ENCODE results near the gene ZNF750.

The ZNF750 gene

DNA sequence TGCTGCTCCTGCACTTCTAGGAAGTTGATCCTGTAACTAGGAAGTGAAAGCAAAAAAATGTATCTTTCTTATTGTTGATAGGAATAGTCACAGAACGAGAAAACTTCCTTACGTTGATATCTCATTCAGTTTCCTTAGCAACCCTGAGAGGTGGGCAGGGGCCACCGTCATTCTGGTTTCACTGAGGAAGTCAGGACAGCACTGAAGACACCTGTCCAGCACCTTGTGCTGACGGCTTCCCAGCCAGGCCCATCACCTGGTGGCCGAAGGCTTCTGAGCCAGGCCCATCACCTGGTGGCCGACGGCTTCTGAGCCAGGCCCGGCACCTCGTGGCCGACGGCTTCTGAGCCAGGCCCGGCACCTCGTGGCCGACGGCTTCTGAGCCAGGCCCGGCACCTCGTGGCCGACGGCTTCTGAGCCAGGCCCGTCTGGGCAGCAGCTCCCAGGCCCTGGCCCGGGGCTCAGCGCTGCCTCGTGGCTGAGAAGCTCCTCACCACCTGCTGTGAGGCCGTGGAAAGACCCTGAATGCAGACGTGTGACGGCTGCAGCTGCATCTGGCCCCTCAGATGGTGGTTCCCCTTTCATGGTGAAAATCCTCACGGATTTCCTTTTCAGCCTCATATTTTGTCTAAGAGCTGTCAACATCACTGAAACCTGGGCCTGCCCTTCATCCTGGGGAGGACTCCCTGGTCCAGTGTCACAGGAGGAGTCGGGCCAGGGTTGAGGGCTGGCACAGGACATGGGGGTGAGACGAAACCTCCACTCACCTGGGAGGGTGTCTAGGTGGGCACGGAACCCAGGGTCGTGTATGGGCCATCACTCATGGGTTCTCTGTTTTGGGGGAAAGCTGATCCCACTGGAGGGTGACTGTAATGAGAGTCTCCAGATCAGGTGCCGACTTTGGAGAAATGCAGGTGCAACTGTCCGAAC is 33.0 kb upstream of the ZNF750 start:
- no peak for DNase-seq

DNA sequence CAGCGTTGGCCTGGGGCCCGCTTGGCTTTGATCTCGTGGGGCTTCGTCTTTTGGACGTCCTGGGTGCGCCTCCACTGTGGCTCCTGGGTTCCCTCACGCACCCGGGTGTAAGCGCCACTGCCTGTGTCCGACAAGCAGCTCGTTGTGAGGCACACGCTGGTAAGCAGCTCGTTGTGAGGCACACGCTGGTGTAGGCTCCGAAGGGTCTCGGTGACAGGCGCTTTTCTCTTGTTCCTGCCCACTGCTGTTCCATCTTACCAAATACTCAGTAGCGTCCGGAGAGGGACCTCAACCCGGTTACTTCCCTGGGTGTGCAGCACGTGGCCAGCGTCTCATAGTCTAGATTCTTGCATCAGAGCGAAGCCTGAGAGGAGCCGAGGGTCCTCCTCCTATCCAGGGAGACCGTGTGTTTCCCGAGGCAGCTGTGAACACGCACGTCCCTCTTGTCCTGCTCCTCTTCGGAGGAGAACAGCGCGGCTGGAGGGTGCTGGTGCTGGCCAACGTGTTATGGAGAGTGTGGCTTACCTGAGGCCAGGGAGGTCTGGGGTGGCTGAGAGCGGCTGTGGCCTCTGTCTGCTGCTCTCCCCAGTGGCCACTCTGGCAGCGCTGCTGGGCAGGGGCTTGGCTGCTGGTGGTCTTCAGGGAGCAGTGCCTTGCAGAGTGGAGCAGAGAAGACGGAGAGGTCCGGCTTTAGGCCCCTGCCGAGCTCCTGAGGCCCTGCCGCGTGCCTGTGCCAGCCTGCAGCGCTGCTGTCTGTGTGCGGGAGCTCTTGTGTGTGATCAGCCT is 32.1 kb upstream of the ZNF750 start:
- no peak for DNase-seq

GRCh38 chr17:82871056-82871775 is 31.4 kb upstream of the ZNF750 start:
- peak; percentile 37 for DNase-seq

DNA sequence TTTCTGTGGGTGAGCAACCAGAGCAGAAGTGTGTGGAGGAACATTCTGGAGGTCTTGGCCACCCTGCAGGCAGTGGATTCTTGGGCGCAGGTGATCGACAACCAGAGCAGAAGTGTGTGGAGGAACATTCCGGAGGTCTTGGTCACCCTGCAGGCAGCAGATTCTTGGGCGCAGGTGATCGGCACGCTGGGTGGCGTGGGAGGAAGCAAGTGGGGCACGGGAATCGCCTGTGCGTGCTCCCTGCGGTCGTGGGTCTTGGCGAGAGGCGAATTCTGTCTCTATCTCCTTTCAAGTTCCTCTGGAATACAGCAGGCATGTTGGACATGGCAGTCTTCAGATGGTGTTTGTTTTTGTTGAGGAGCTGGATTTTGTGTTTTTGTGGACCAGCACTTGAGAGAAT is 30.7 kb upstream of the ZNF750 start:
- DNase-seq = no peak

GRCh38 chr17:82870091-82870491 is 30.3 kb upstream of the ZNF750 start:
- DNase-seq = no peak

DNA sequence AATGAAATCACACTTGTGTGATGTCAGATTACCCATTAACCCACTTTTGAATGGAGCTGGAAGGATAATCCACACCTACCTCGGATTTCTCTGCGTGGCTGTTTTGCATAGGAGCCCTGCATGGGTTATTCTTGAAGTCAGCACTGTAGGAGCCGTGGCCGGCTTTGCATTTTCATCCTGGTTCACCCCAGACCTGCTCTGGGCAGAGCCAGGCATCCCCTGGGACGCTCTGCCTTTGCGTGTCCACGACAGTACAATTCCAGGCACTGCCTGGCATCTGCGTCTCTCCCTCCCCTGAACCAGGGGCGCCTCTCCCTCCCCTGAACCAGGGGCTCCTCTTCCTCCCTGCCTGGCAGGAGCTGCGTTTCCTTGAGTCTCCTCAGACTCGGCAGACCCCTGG is 29.7 kb upstream of the ZNF750 start:
- no peak for DNase-seq

GRCh38 chr17:82868715-82869131 is 28.9 kb upstream of the ZNF750 start:
- DNase-seq = no peak

DNA sequence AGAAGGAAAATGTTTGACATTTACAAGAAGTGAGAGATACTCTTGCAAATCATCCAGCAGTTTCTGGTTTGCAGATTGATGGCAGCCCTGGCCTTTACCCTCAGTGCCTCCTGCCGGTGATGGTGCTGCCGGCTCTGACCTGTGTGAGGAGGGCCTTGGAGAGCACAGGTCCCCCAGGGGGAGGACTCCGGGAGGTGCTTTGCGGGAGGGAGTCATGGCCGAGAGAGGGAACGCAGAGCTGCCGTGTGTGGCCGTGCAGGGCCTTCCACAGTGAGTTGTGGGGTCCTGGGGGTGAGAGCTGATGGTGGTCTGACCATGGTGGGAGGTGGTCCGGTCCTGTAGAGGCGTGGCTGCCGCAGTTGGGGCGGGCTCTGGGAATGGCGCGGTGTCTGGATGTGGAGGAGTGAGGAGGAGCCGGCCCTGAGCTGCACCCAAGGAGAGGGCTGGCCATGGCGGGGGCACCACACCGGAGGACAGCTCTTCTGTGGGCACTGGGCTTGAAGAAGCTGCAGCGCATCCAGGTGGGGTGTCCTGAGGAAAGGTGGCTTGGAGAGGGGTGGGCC is 28.0 kb upstream of the ZNF750 start:
- DNase-seq = no peak

DNA sequence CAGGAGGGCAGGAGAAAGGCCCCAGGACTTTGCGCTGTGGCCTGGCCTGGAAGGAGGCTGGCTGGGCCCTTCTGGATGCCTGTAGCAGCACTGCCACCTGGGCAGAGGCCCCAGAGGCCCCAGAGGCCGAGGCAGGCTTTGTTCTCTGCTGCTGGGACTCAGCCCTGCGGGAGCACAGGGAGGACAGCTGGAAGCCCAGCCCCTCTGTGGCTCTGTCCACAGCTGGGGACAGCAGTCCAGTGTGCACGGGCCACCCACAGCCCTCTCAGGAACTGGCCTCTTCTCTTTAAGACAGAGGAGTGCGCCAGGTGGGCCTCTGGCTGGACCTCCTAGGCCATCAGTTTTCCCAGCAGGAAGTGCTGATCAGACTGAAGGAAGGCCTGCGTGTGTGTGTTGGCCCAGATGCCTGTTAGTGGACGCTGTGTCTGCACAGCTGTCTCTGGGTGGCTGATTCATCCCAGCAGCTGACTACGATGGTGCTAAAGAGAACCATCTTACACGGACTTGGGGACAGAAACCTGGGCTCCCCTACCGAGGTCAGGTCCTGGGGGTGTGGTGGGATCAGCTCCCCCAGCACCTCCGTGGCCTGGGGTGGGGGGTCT is 26.9 kb upstream of the ZNF750 start:
- DNase-seq = no peak

DNA sequence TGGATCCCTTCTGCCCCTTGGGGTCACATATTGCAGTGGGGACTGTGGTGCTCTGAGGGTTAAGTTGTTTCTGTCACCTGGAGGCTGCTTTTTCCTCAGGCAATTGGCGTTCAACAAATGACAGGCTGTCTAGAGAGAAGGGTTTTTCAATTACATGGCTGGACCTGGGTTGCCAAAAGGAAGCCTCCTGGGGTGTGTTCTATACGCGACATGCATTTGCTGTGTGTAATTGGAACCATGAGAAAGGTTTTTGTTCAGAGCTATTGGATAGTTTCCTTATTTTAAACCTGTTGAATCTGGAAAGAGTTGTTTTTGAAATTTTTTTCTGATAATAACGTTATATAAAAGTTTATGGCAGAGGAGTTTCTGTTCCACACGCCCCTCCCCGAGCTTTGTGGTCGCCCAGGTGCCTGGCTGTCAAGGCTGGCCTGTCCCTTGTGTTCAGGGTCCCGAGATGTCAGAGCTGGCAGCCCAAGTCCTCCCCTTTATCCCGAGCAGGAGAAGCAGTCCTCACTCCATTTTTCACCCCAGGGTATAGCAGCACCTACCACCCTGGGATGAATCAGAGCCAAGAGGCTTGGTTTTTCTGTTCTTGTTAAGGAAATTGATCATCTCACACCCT is 26.1 kb upstream of the ZNF750 start:
- no peak for DNase-seq

GRCh38 chr17:82865274-82865673 is 25.5 kb upstream of the ZNF750 start:
- DNase-seq = no peak

- no peak for DNase-seq
Observed at GRCh38 chr17:82864713-82865248, 25.0 kb upstream of the ZNF750 start.

DNA sequence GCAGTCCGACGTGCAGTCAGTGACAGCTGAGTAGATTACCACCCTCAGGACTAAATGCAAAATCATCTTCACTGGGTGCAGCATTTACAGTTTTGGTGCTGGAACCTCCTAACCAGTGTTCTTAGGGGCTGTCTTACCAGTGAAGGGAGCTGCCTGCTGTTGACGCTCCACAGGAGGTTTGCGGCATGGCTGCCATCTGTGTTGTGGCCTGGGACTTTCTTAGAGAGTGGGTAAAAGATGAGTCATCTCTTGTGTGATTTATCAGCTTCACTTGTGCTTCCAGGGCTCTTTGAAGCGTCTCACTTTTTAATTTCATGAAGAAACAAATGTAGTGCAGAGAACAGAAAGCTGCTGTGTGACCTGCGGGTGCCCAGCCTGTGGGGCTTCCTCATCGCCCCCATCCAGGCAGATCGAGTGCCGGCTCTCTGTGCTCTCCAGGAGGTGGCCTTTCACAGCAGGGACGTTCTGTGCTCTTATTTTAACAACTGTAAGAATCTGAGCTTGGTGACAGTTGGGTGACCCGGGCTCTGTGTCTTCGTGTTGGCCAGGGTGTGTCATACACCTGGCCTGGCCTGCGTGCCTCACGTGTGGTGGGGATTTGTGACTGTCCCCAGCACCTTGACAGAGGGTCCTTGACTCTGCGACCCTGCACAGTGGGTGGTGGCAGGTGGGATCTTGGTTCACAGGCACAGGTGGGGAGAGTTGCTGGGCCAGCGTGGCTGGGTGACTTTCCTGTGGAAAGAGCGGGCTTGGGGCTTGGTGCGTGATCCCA is 24.3 kb upstream of the ZNF750 start:
- peak; percentile 95 for DNase-seq

DNA sequence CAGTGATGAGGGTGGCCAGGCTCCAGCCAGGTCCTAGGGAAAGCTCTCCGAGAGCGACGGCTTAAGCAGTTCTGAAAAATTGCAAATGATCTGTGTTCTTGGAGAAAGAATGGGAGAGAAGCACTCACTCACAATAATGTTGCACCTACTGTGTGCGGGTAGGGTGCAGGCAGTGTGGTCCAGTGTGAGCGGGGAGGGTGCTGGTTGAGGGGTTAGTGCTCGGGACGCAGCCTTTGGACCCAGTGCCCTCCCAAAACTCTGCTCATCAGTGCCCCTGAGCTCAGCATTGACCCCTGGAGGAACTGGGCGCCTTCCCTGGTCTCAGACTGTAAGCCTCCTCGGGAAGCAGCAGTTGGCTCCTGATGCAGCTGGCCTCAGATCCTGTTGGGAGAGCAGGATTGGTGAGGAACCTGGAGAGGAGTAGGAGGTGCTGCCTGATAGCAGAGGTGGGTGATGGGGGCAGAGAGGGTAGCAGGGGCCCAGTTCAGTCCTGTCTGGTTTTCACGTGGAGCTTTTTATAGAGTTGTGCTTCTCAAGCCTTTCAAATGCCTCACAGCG is 23.6 kb upstream of the ZNF750 start:
- no peak for DNase-seq

GRCh38 chr17:82862737-82863382 is 23.0 kb upstream of the ZNF750 start:
- no peak for DNase-seq

DNA sequence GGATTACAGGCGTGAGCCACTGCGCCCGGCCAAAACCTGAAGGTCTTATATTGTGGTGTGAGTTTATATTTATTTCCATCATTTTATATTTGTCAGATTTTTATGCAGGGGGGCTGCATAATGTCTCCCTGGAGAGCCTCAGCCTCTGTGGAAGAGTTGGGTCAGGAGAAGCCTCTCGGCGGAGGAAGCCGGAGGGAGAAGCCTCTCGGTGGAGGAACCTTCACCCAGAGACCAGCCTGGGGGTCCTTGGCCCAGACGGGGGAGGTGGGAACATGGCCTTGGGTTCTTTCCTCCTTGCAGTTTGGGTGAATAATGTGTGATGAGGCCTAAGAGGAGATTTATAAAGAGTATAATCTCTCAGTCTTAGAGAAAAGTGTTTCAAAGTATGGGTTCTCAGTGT is 22.4 kb upstream of the ZNF750 start:
- no peak for DNase-seq

- no peak for DNase-seq
Observed at GRCh38 chr17:82861393-82861775, 21.6 kb upstream of the ZNF750 start.

DNA sequence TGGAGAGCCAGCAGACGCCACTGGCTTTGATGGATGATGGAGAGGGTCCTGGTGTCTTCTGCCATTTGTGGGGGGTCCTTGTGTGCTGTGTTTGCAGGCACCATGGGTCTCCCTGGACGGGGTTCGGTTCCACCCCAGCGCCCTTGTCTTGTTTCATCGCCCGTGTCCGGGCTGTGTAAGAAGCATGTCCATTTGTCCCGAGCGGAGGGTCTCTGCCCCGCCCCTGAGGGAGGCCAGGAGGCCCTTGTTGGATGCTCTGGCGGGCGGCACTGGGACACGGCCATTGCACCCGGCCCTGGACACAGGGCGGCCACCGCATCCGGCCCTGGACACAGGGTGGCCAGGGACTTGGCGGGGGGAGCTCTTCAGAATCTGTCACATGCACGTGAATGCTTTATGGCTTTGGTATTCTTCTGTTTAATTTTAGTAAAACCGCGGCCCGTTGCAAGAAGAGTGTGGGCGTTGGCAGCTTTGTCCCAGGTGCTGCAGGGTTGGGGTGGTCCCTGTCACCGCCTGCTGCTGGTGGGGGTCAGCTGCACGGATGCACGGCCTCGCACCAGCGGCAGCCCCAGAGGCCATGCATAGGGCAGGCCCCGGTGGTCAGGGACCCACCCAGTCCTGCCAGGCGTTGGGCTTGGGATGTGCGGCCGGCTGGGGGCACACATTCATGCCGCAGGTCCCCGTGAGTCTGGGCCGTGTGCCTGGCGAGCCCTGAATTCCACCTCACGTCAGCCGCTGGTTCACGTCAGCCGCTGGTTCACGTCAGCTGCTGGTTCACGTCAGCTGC is 21.0 kb upstream of the ZNF750 start:
- DNase-seq = no peak
